Mucosa of descending colon (tissue), 3 donors: Measurements from ENCODE around the gene ST3GAL2. TPM values are rescaled to one million over a fixed set of nuclear protein-coding genes. Genes with fewer than 3 reads are reported as not detected.

Experiments used
- ATAC-seq: fragments of 200-7000 bp; cut with Tn5 transposase; one replicate; pipeline ENCODE4 v1.9.1; 2020; ENCODE audit warnings: mild to moderate bottlenecking, moderate library complexity
- DNase-seq, 3 donors: peaks; one replicate each; pipeline ENCODE4 v3.0.0-alpha.2; 2020
- H3K36me3 ChIP-seq: fragments of 200-600 bp; one replicate; pipeline ENCODE4 v1.8.0; 2021; ENCODE audit warnings: low read depth, mild to moderate bottlenecking
- H3K4me1 ChIP-seq: fragments of 200-600 bp; one replicate; pipeline ENCODE4 v1.8.0; 2021; ENCODE audit warnings: low read depth, mild to moderate bottlenecking
- H3K4me3 ChIP-seq: fragments of 200-600 bp; one replicate; pipeline ENCODE4 v1.8.0; 2021; ENCODE audit warnings: mild to moderate bottlenecking
- H3K9me3 ChIP-seq: fragments of 200-600 bp; one replicate; pipeline ENCODE4 v1.8.0; 2021; ENCODE audit warnings: mild to moderate bottlenecking
- intact Hi-C, 2 donors: fragments of 100-400 bp; cut with DNase I in 1 of 2; cut with micrococcal nuclease in 1 of 2; formaldehyde crosslinking; loops; one replicate each; pipeline versions ENCODE4 v1.11.0 to v1.11.1; 2022; cut with DNase I, micrococcal nuclease
- total RNA-seq, 3 donors: library from RNA; stranded (reverse); fragmentation: NEBNext Ultra II Directional in 2 of 3; extraction: Animal tissue kit (Norgen Biotek cat#: 25700) in 2 of 3; gene quantifications; one replicate each; pipeline versions ENCODE4 v1.2.1 to v1.2.4, GENCODE V29; 2021 to 2023
- TF ChIP-seq, protein P1 (sequence below): fragments of 200-600 bp; IDR thresholded peaks from one replicate; pipeline ENCODE4 v1.8.0; 2022; ENCODE audit warnings: antibody characterized with exemption, mild to moderate bottlenecking
- donor health status: DM: no; HTN: no; CAD: no; lungs with moderate emphysema.
- donor health status: DM: no; HTN: no; CAD: no.
- donor health status: DM: no; HTN: yes; CAD: no.

The ST3GAL2 gene
- total RNA-seq, 3 donors from 2014 or later = 4.2 to 22.4 (median 9.5) TPM

DNA sequence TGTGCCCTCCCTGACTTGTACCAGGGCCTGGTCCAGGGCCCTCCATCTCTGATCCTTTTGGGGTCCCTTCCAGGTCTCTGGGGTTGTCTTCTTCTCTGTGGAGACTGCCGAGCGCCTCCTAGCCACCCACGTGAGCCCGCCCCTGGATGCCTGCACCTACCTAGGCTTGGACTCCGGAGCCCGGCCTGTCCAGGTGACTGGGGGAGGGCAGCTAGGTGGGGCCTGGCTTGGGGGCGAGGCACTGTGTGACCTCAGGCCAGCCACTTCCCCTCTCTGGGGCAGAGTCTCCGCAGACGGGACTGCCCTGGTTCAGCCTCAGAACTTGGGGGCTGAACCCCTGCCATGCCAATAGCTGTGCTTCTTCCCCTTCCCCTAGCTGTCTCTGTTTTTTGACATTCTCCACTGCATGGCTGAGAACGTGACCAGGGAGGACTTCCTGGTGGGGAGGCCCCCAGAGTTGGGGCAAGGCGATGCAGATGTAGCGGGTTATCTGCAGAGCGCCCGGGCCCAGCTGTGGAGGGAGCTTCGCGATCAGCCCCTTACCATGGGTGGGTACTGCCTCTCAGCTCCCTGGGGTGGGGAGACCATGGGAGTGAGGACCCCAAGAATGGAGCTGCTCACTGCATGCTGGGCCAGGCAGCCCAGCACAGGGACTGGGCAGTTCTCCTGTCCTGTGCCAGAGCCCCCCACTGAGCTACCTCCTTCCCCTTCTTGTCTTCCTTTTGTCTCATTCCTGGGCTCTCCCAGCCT, 30.1 kb upstream of the ST3GAL2 start:
- H3K4me1 ChIP-seq = no peaks in the 10 kb centered on the region
- no peaks in the 10 kb centered on the region for H3K36me3 ChIP-seq
- intact Hi-C loops = loop anchor here in 1 of 2 donors (10.0 kb wide), 1 partner anchor 74 kb away; no protein-coding TSS in a partner anchor
- DNase-seq (no peak), ATAC-seq (no peak)
- no peak overlapping the region for H3K4me3 ChIP-seq
- TF ChIP-seq, protein P1, sequence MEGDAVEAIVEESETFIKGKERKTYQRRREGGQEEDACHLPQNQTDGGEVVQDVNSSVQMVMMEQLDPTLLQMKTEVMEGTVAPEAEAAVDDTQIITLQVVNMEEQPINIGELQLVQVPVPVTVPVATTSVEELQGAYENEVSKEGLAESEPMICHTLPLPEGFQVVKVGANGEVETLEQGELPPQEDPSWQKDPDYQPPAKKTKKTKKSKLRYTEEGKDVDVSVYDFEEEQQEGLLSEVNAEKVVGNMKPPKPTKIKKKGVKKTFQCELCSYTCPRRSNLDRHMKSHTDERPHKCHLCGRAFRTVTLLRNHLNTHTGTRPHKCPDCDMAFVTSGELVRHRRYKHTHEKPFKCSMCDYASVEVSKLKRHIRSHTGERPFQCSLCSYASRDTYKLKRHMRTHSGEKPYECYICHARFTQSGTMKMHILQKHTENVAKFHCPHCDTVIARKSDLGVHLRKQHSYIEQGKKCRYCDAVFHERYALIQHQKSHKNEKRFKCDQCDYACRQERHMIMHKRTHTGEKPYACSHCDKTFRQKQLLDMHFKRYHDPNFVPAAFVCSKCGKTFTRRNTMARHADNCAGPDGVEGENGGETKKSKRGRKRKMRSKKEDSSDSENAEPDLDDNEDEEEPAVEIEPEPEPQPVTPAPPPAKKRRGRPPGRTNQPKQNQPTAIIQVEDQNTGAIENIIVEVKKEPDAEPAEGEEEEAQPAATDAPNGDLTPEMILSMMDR = no peak
- H3K9me3 ChIP-seq = no peaks in the 10 kb centered on the region

DNA sequence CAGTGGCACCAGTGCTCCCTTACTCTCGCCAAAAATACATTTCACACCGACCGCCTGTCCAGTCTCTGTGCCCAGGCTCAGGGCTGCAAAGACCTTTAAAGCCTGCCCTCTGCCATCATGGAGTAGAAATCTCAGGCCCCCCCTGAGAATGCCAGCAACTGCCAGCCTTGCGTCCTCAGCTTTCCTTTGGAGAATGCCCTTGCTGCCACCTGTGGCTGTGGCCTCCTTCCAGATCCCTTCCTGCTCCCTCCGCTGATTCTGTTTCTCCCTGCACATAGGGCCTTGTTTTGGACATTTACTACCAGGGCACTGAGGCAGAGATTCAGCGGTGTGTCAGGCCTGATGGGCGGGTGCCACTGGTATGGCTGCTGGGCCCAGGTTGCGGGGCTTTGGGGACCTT, 28.7 kb upstream of the ST3GAL2 start:
- no peaks in the 10 kb centered on the region for H3K9me3 ChIP-seq
- no peak for ATAC-seq
- intact Hi-C loops = loop anchor here in 1 of 2 donors (10.0 kb wide), 1 partner anchor 73 kb away; no protein-coding TSS in a partner anchor
- H3K36me3 ChIP-seq = no peaks in the 10 kb centered on the region
- no peak overlapping the region for H3K4me3 ChIP-seq
- H3K4me1 ChIP-seq = no peaks in the 10 kb centered on the region
- TF ChIP-seq, protein P1 = no peak
- DNase-seq = no peak

DNA sequence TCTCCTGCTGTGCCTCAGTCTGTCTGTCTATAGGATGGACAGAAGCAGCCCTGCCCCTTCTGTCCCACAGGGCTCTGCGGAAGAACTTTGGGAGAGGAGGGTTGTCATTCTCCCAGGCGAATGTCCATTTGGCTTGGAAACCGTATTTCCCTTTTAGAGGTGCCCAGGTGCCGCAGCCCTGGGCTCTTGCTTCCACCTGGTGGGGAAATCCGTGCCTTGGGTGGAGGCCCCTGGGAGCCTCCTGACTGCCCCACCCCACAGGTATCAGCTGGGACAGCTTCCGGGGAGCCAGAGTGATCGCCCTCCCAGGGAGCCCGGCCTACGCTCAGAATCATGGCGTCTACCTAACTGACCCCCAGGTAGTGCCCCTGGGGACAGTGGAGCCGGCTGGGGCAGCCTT, 28.2 kb upstream of the ST3GAL2 start:
- ATAC-seq (peak; percentile 45), DNase-seq (peak in 1 of 3 donors; percentile 19)
- Histone ChIP-seq H3K36me3 (no peaks in the 10 kb centered on the region), H3K4me1 (no peaks in the 10 kb centered on the region), H3K9me3 (no peaks in the 10 kb centered on the region), H3K4me3 (no peak overlapping the region)
- intact Hi-C loops = loop anchor here in 1 of 2 donors (10.0 kb wide), 1 partner anchor 72 kb away; no protein-coding TSS in a partner anchor
- TF ChIP-seq, protein P1 = no peak

DNA sequence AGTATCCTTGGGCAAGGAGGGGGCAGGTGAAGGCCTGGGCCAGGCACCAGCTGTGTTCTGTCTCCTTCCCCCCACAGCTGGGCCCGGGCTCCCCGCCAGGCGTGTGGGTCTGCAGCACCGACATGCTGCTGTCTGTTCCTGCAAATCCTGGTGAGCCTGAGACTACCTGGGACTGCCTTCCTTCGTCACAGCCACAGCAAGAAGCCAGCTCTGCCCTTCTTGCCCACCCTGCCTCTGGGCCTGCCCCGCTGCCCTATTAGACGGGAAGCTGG, 27.8 kb upstream of the ST3GAL2 start:
- Histone ChIP-seq H3K4me1 (no peaks in the 10 kb centered on the region), H3K9me3 (no peaks in the 10 kb centered on the region), H3K4me3 (no peak overlapping the region), H3K36me3 (no peaks in the 10 kb centered on the region)
- TF ChIP-seq, protein P1 = no peak
- intact Hi-C loops = loop anchor here in 1 of 2 donors (10.0 kb wide), 1 partner anchor 72 kb away; no protein-coding TSS in a partner anchor
- DNase-seq (no peak), ATAC-seq (no peak)

DNA sequence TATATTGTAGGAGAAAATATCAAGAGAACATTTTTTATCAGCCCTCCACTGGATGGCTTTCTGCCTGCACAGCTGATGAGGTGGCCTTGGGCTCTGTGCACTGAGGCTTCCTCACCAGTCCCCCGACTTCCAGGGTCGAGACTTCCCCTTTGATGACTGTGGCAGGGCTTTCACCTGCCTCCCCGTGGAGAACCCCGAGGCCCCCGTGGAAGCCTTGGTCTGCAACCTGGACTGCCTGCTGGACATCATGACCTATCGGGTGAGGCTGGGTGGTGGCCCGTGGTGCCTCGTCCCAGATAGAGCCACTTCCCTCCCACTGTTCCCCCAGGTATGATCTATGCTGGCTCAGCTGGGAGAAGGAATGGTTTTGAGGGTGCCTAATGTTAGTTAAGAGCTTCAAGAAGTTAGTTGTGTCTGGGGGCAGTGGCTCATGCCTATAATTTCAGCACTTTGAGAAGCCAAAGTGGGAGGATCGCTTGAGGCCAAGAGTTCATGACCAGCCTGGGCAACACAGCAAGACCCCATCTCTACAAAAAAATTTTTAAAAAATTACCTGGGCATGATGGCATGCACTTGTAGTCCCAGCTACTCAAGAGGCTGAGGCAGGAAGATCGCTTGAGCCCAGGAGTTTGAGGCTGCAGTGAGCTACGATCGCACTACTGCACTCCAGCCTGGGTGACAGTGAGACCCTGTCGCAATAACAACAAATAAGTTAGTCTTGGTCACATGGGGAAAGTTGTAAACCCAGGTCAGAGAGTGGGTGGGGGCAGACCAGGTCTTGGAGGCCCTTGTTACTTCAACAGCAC, 27.3 kb upstream of the ST3GAL2 start:
- DNase-seq (no peak), ATAC-seq (no peak)
- intact Hi-C loops = loop anchor here in 1 of 2 donors (10.0 kb wide), 1 partner anchor 71 kb away; no protein-coding TSS in a partner anchor
- no peaks in the 10 kb centered on the region for H3K9me3 ChIP-seq
- H3K36me3 ChIP-seq = no peaks in the 10 kb centered on the region
- H3K4me1 ChIP-seq = no peaks in the 10 kb centered on the region
- no peak overlapping the region for H3K4me3 ChIP-seq
- TF ChIP-seq, protein P1 = no peak
